NCI-H2107 (cell line): ENCODE data around the gene ANKUB1.
A peak's percentile ranks its signal among the peaks of the same experiment; 100 is the strongest.

Experiments
- DNase-seq: peaks from one replicate; lab custom pipeline; 2025; lab: John Stamatoyannopoulos, UW

ANKUB1 gene

DNA sequence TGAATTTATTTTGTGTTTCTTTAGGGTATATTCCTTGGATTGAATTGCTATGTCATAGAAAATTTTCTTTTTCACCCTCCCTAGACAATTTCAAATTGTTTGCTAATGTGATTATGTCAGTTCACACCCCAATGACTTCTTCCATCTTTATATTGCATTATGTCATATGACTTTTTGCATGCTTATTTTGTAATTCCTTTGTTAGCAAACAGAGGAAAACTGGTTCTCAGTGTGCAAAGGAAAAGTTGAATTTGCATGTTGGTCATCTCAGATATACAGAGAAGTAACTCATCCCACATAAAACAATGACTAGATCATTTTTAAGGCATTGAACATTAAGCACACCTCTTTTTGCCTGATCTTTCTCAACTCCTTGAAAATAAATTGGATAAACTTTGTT is 17.3 kb upstream of the ANKUB1 start:
- DNase-seq, result no peak

DNA sequence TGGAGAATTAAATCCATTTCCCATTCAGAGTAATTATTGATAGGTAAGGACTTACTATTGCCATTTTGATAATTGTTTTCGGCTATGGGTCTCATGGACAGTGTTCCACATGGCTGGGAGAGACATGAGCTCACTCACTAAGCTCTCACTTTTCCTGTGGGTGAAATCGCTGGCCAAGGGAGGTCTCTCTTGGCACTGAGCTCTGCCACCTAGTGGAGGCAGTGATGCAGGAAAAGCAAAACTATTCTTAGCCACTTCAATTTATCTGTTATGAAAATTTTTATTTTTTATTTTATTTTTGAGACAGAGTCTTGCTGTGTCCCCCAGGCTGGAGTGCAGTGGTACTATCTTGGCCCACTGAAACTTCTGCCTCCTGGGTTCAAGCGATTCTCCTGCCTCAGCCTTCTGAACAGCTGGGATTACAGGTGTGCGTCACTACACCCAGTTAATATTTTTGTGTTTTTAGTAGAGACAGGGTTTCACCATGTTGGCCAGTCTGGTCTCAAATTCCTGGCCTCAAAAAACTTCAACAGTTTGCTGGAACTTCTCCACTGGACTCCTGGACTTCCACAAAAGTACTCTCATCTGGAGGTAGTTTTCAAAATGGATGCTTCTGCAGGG is 16.0 kb upstream of the ANKUB1 start:
- DNase-seq, result peak; percentile 18

DNA sequence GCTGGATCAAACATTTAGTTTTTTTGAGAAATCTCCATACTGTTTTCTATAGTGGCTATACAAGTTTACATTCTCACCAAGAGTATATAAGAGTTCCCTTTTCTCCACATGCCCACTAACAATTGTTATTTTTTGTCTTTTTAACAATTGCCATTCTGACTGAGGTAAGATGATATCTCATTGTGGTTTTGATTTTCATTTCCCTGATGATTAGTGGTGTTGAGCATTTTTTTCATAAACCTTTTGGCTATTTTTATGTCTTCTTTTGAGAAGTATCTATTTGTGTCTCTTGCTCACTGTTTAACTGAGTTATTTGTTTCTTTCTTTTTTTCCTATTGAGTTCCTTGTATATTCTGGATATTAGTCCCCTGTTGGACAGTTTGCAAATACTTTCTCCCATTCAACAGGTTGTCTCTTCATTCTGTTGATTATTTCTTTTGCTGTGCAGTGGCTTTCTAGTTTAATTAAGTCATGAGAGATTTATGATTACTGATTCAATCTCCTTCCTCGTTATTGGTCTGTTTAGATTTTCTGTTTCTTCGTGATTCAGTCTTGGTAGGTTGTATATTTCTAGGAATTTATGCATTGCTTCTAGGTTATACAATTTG is 13.9 kb upstream of the ANKUB1 start:
- no peak for DNase-seq

DNA sequence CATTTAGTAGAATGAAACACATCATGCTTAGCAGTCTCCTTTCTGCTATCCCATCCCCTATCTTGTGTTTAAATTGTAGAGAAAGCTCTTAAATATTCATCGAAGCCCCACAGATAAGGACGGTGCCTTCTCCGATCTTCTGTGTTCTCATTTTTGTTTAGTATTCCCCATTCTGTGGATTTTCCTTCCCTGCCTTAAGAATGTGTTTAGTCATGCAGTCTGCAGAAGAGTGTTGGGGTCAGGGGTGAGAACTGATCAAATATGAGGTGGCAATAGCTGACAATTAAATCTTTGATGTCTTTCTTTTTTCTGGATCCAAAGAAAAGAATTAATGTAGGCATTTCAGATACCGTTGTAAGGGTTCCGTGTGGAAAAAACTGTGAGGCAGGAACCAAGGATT is 9.3 kb upstream of the ANKUB1 start:
- DNase-seq, result no peak

DNA sequence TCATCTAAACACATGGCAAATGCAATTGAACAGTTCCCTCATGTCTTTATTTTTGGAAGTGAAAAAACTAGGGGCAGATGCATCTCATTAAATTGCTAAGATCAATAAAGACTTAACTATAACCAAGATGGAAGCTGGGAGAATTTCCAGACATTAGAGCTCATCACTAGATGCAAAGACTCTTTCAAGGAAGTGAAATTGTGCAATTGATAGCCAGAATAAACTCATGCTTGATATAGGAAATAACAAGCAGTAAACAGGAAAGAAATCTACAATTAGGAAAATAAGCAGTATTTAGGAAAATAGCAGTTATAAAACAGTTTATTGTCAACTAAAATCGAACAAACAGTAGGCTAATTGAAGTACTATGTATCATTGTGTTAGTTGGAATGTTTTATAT is 8.8 kb upstream of the ANKUB1 start:
- DNase-seq, result no peak

DNA sequence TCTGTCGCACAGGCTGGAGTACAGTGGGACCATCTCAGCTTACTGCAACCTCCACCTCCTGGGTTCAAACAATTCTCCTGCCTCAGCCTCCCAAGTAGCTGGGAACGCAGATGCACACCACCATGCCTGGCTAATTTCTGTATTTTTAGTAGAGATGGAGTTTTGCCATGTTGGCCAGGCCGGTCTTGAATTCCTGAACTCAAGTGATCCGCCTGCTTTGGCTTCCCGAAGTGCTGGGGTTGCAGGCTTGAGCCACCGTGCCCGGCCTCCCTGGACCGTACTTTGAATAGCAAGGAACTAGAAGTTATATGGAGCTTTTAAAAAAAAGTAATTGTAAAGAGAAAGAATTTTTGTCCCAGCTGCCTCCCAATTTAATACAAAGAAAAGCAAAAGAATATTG is 8.3 kb upstream of the ANKUB1 start:
- DNase-seq, result no peak

DNA sequence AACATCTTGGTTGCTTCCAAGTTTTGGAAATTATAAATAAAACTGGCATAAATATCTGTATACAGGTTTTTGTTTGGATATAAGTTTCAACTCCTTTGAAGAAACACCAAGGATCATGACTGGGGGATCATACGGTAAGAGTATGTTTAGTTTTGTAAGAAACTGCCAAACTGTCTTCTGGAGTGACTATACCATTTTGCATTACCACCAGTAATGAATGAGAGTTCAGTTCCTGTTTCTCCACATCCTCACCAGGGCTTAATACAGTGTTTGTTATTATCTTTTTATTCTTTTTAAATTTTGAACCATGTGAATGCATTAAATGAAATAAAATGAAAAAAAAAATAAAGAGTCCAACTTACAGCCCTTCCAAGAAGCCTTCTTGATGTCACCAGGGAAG is 3.7 kb upstream of the ANKUB1 start:
- no peak for DNase-seq

DNA sequence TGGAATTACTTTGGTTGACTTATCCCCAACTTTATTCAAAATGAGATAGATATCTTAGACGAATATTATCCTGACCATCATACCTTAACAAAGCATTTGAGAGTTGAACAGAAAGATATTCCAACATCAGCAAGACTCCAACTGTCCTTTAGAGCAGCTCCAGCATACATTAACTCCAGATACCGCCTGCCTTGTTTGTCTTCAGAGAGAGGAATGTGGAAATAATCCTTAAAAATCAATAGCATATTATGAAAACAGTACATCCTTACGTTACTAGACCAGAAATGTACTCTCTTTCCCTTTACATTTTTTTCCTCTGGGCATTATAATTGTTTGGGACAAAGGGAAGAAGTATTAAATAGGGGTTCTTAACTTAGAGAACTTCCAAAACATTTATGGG is 1.7 kb downstream of the ANKUB1 start:
- DNase-seq, result no peak

DNA sequence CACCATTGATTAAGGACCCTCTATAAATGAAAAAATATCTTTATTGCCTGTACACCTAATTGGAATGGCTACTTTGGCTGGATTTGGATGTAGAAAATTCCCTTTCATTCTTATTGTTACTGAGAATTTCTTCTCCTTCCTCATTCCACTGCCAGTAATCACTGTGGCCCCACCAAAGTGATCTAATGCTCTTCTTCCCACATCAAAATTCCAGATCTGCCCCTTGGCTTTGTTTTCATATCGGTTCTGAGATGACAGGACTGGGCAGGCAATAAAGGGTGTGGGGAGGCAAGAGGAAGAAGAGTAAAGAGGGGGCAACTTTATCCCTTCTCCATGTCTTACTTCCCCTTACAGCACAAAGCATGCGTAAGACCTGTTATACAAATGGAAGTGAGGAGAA is 2.1 kb downstream of the ANKUB1 start:
- DNase-seq, result no peak

DNA sequence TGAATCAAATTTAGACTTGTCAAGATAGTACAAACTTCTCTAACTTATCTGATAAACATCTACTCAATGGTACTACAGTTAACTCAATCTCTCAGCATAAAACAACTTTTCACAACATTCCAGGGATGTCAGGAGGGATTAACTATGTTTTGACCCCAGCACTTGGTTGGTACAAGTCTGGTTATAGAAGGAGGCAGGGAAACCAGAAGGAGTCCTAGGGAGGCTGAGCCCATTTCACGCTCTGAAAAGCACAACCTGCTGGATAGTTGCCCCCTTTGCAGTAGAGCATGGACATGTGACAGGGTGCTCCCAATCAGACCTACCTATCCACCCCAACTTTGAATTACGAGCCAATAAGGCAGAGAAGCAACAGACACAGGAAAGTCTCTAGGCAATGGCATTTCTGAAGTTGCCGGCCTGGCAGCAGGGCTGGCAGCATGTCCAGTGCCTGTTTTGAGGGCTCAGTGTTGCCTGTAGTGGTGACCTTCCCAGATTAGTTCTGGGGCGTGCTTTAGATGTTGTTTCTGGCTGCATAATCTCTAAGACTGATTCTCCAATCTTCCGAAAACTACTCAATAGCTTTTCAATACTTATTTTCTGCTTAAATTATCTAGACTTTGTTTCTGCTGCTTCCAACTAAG is 8.2 kb downstream of the ANKUB1 start:
- DNase-seq, result no peak

DNA sequence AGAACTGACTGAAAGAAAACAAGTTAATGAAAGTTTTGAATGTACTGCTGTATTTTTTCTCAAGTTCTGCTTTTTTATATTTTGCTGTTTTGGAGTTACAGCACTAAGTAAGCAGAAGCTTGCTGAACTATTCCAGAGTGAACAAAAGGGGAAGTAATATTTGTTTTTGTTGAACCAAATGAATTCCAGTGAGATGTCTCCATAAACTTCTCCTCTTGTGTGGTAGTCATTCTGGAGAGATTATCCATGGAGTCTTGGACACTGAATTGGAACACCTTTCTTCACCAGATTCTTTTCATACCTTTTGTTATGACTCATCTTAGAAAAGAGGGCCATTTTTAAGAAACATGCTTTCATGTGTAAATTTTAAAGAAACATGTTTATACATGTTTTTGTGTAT is 8.8 kb downstream of the ANKUB1 start:
- no peak for DNase-seq

DNA sequence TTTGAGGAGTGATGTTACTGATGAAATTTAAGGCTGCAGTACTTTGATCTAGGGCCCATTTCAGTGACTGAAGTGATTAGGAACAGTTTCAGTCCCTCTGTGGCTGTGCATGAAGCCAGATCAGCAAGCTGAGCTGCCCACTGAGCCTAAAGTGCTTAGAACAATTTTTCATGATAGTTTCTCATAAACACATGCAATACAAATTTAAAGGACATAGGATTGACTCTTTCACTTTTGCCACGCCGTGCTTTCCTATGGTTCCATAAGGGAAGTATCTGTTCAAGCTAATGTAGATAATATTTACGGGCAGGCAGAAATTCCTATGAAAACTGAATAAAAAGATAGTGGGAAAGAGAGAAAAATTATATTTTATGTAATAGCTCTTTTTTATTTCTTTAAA is 10.6 kb downstream of the ANKUB1 start:
- DNase-seq, result no peak

DNA sequence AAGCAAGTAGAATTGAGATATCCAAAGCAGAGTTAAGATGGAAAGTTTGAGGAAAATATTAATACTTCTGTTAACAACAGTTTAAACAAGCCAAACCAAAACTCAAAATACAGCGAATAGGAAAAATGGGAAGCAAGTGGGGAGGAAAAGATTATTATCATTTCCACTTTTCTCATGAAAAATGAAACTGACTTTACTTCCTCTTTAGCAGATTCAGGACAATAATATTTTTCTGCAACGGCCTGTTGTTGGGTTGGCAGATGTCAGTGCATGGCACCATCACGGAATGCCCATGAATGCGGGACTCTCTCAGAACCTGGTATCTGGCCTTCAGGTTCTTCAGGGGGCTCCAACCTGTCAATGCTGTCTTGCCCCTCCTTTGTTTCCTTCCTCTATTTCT is 11.1 kb downstream of the ANKUB1 start:
- no peak for DNase-seq

DNA sequence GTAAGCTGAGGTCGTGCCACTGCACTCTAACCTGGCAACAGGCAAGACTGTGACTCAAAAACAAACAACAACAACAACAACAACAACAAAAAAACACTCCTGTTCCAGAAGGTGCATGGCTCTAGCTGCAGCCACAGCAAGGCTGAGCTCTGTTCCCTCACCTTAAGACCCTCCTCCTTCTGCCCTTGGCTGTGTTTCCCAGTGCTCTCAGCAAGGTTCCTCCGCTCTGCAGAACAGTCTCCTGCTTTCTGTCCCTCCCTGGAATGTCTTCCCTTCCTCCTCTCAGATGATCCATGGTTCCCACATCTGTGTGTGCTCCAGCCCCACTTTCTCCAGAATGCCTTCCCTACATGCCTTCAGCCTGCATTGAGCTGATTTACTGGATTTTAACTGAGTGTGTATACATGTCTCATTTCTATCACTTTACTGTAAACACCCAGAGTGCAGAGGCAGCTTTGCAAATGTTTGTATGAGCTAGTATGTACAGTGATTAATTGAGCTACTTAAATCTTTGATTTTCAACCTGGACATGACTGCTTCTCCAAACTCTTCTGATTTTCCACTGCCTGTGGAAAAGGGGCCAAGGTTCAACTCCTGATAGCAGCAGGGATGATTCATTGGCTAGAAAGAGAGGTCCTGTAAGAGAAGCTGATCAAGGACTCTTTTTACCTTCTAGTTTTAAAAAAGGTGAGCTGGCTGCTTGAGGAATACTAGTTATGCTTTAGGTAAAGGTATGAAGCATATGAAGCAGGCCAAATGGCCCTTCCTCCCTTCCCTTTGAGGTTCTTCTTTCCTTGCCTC is 14.7 kb downstream of the ANKUB1 start:
- DNase-seq, result no peak

DNA sequence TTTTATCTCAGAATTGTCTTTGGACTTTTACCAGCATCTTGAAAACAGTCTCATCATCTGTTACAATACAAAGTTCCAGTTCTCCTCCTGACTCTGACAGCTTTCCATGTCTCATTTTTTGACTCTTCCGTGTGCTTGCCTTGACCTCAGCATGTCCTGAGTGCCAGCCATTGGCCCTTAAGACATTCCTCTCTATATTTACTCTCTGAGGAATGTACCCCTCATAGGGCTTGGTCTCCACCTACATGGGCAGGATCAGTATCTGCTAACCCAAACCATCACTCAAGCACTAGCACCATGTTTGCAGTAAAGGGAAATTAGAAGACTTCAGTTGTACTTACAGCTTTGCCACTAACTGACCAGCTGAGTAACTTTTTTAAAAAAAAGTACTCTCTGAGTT is 16.2 kb downstream of the ANKUB1 start:
- no peak for DNase-seq

DNA sequence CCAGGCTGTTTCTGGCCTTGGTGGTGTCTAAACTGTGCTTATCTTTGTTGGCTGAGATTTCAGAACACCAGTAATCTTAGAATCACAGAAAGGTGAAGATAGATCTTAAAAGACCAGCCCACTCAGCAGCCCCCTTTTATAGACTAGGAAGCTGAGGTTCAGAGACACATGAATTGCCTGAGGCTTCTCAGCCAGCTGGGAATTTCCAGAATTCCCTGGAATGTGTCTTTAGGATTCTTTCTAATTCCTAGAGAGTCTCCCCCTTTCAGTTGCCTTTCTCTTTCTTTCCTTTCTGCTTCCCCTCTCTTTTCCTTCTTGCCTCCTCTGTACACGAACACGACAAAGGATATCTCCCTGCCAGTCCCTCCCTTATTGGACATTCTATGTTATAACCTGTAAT is 19.5 kb downstream of the ANKUB1 start:
- DNase-seq, result no peak

DNA sequence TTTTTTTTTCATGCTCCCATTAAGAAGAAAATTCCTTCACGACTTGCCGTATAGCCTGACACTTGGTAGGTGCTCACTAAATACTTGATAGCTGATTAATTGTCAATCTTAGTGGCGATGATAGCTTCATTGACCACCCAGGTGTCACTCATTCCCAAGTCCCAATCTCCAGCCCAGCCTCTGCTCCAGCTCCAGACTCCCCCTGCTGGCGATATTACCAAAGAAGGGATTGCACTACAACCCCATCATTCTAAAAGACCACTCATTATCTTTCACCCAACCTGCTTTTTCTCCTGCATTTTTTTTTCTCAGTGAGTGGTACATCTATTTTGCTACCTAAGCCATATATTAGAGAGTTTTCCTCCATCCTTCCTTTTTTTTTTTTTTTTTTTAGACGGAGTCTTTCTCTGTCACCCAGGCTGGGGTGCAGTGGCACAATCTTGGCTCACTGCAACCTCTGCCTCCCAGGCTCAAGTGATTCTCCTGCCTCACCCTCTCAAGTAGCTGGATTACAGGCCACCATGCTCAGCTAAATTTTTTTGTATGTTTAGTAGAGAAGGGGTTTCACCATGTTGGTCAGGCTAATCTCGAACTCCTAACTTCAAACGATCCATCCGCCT is 20.6 kb downstream of the ANKUB1 start:
- no peak for DNase-seq

DNA sequence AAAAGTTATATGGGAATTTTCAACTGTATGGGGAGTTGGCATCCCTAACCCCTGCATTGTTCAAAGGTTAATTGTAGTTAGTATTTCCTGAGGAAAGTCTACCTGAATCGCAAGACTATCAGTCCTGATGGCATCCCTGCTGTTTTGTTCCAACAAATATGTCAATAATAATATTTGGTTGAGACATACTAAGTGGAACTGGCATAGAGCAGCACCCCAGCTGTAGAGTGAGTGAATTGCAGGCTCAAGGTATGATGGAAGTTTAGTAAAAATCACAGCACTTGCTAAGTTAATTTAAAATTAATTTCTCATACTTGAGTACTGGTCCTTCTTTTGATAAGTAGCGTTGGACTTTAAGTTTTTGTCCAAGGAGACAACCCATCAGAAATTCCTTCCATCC is 22.1 kb downstream of the ANKUB1 start:
- no peak for DNase-seq

DNA sequence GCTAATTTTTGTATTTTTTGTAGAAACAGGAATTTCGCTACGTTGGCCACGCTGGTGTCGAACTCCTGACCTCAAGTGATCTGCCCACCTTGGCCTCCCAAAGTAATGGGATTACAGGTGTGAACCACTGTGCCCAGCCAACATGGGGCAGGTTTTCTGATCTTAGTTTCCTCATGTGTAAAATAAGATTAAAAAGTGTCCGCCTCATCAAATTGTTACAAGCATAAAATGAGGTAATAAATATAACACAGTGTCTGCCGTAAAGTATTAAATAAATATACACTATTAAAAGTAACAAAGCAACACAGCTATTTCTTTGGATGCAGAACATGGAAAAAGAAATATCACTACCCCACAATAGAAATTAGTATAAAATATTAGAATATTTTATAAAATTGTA is 23.6 kb downstream of the ANKUB1 start:
- DNase-seq, result no peak

DNA sequence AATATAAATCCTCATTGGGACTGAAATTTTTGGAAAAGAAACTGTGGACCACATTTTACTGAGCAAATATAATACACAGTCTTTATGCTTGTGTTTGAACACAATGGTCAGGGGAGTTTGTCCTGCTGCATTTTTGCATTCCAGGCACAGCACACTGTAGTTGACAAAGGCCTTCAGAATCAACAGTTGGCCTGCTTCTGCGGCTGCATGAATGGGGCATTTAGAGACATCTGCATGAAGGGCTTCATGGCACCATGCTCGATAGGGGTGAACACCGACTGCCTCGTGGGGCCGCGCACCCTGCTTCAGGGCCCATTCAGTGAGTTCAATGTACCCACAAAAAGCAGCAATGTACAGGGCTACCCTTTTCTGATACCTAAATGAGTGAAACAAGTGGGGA is 24.6 kb downstream of the ANKUB1 start:
- DNase-seq, result no peak

DNA sequence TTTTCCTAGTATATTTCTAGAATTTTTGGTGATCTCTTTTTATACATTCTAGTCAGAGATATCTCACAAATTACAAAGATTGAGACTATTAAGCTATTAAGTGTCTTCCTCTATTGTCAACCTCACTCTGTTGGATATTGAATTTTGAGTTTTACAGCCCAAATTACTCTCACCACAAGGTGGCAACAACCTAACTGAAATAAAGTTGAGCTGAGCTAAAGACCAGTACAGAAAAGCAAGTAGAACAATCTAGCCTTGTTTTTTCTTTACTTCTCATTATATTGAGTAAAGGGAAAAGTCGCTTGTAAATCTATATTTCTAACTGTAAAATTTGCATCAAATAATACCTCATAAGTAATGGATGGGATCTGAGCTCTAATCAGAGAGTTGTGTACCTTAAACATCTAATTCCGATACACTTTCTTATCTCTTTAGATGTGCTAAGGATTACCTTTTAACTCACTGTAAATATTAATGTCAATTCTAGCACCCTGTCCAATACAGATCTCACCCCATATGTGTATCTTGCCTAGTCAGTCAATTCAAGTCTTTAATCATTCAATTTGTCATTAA is 26.5 kb downstream of the ANKUB1 start:
- DNase-seq, result no peak

DNA sequence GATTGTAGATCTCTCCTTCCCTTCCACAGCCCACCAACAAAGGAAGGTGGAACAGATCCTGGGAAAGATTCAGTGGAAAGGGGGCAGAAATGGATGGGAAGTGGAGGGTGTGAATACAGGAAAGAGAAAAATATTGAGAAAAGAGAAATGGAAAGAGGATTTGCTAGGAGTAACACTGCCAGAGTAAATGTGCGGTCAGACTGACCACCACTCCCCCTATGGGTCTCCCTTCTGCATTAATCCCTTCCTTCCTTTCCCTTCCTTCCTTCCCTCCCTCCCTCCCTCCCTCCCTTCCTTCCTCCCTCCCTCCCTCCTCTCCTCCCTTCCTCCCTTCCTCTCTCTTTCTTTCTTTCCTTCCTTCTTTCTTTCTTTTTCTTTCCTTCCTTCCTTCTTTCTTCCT is 28.1 kb downstream of the ANKUB1 start:
- DNase-seq, result no peak
